HG02885 (cell line): Measurements from ENCODE around the gene IQGAP3.
"Not testable (repeated sequence)": the region's sequence is repeated elsewhere in the genome, so short reads cannot be mapped to it uniquely, and the experiment has no call there.

ENCODE experiments used
- ATAC-seq: cut with Tn5 transposase; IDR thresholded peaks from one replicate; pipeline ENCODE4 v1.9.1; 2021; ENCODE audit warnings: mild to moderate bottlenecking; ENCODE audit not compliant: unreplicated experiment, poor library complexity

IQGAP3 gene, protein sequence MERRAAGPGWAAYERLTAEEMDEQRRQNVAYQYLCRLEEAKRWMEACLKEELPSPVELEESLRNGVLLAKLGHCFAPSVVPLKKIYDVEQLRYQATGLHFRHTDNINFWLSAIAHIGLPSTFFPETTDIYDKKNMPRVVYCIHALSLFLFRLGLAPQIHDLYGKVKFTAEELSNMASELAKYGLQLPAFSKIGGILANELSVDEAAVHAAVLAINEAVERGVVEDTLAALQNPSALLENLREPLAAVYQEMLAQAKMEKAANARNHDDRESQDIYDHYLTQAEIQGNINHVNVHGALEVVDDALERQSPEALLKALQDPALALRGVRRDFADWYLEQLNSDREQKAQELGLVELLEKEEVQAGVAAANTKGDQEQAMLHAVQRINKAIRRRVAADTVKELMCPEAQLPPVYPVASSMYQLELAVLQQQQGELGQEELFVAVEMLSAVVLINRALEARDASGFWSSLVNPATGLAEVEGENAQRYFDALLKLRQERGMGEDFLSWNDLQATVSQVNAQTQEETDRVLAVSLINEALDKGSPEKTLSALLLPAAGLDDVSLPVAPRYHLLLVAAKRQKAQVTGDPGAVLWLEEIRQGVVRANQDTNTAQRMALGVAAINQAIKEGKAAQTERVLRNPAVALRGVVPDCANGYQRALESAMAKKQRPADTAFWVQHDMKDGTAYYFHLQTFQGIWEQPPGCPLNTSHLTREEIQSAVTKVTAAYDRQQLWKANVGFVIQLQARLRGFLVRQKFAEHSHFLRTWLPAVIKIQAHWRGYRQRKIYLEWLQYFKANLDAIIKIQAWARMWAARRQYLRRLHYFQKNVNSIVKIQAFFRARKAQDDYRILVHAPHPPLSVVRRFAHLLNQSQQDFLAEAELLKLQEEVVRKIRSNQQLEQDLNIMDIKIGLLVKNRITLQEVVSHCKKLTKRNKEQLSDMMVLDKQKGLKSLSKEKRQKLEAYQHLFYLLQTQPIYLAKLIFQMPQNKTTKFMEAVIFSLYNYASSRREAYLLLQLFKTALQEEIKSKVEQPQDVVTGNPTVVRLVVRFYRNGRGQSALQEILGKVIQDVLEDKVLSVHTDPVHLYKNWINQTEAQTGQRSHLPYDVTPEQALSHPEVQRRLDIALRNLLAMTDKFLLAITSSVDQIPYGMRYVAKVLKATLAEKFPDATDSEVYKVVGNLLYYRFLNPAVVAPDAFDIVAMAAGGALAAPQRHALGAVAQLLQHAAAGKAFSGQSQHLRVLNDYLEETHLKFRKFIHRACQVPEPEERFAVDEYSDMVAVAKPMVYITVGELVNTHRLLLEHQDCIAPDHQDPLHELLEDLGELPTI (N-terminal part only)

DNA sequence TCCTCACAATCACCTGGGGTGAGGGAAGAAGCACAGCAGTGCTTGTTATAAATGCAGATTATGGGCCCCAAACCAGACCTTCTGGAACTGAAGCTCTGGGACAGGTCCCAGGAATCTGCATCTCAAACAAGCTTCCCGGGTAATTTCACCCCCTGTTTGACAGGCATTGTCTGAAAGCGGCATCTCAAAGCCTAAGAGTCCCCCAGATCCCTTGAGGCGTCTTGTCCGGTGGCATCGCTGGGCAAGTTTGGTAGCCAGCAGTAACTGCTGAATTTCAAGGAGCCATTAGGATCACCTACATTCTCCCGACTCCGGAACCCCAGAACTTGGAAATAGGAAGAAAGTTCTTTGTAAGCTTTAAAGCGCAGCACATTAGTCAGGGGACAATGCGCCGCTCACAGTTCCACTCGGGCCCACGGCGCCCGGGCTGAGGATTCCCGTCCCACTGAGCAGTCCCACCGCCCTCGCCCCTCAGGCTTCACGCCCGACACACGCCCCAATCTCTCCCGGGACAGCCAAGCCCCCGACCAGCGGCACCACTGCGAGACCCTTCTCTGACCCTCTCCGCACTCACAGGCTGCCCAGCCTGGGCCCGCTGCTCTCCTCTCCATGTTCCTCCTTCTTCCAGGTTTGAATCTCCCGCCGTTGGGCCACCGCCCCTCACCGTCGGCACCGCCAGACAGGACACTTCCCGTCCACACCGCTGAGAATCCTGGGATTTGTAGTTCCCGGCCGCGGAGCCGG lies at the start of gene IQGAP3:
Gene IQGAP3, minus strand, starts transcription at position 647 of the 744 bp plus-strand sequence. Its CDS starts 36 bp downstream, at position 611.
- ATAC-seq, result peak; percentile 71

DNA sequence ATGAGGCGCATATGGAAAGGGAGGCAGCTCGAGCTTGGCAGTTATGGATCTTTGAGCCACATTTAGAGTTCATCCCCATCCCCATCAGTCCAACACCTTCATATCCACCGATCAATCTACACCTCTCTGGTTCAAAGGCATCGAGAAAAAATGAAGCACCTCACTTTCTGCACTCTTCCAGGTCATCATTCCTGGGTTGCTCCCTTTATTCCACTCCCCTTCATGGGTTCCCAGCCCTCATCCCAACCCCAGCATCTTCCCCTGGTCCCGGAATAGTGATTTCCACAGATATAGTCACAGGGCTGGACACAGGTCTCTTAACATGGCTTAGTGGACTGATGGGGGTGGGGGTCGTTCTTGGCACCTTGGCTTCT lies 47.2 kb upstream of the IQGAP3 start:
- ATAC-seq, result no peak

DNA sequence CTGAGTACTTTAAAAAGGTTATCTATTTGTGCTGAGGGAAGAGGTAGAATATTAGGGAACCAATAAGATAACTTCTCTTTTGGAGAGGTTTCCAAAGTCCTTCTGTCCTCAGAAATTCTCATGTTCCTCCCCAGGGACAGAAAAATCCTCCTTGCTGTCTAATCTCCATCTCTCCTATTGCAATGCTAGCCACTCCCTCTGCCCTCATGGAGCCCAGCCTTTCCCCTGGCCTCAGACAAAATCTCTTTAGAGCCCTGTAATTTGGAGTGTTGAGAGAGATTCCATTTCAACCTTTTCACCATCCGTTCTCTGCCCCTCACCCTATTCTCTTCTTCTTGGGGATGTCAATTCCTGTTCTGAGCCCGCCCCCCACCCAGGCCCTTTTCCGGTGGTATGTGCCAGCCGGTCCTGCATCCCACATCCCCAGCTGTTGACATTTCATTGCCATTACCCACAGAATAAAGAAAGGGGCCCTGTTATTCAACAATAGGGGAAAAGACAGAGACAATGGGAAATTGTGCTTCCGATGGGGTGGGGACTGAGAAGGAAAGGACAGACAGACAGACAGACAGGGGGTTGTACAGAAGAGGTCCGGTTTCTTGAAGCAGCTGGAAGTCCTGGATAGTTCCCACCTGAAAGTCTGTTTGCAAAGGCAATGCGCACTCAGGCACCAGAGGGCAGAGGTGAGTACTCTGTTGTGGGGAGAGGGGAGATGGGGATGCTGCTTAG lies 46.7 kb upstream of the IQGAP3 start, which contains the start of gene HAPLN2:
Gene HAPLN2, plus strand, starts transcription at position 563 of the 729 bp plus-strand sequence. CDS start 4,076 bp downstream, outside the sequence.
- no peak for ATAC-seq

- ATAC-seq, result no peak
Observed at GRCh38 chr1:156616463-156616862, 44.1 kb upstream of the IQGAP3 start.

DNA sequence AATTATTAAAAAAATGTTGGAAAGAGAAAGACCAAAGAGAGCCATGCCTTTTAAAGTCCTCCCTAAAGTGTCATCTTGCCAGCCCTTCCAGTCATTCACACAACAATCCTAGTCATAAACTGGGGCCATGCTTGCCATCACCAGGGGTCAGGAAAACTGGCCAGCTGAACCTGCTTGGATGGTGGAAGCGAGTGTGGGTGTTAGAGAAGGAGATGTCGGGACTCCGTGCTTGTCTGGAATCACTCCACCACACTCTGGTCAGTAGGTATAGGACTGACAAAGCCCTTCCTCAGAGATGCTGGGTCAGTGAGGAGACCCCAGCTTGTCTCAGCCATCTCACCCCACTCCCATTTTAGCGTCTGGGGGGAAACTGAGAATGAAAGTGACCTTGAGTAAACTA lies 43.6 kb upstream of the IQGAP3 start:
- ATAC-seq, result no peak

DNA sequence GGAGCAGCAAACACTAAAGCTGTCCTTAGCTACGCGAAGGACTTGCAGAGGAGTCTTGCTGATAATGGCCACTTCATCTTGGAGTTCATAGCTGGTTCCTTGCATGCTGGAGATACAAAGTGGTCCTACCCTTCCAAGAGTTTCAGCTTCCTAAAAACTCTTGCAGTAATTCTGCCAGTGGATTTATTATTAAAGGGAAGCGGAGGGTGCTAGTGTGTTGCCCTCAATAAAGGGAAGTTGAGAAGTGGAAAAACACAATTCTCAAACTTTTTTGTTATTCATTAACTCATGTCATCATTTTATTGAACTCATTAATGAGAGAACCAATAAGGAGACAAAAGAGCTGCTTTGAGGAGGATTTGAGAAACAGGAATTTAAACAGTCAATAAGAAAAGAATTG lies 40.3 kb upstream of the IQGAP3 start:
- no peak for ATAC-seq

DNA sequence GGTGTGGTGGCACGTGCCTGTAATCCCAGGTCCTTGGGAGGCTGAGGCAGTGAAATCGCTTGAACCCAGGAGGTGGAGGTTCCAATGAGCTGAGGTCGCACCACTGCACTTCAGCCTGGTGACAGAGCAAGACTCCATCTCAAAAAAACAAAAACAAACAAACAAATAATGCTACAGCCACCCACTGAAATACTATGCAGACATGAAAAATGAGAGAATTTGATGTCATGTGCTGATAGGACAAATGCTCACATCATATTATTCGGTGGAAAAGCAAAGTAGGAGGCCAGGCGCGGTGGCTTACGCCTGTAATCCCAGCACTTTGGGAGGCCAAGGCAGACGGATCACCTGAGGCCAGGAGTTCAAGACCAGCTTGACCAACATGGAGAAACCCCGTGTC lies 37.7 kb upstream of the IQGAP3 start:
- ATAC-seq, result not testable (repeated sequence)

GRCh38 chr1:156608981-156609380 lies 36.6 kb upstream of the IQGAP3 start:
- no peak for ATAC-seq

GRCh38 chr1:156608036-156608674 lies 35.8 kb upstream of the IQGAP3 start:
- ATAC-seq, result no peak

DNA sequence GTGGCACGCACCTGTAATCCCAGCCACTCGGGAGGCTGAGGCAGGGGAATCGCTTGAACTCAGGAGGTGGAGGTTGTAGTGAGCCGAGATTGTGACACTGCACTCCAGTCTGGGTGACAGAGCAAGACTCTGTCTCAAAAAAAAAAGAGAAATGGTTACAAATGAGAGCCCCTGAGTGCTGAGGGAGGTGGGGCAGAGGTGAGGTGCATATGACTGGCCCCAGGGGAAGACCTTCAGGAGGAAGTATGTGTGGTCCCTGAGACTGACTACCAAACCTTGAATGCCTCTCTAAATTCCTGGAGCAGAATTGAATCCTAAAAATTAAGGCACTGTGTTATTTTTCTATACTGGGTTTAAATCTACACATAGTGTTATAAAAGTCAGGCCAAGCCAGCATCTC lies 35.0 kb upstream of the IQGAP3 start:
- ATAC-seq, result not testable (repeated sequence)

GRCh38 chr1:156602557-156602993 lies 30.2 kb upstream of the IQGAP3 start:
- ATAC-seq, result no peak

GRCh38 chr1:156601892-156602291 lies 29.5 kb upstream of the IQGAP3 start:
- ATAC-seq, result peak; percentile 30

DNA sequence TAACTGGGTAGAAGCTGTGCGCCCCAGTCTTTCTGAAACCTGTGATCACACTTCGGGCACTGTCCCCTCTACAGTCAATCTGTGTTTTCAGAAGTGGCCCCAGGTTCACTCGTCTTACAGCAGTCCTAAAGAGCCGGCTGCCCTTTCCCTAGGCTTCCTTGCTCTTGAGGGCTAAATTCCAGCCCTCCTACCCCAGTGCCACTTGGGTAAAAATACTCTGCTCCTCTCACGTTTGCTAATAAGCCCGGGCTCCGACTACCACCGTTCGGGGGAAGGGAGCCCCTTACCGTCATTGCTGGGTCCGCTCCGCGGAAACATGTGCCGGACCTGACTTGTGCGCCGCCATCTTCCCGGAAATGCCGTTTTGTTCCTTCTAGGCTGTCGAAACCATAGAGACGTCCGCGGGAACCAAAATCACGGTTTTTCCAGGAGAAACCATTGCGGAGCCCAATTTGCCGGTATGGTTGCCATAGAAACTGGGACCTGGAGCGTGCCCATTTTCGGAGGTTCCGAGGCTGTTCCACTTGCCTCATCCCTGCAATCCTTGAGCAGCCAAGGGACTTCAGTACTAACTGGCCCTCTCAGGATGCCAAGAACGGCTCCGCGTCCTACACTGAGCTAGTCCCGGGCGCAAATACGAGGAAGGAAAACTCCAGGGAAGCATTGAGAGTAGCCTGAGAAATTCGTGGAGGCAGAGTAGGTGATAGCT lies 28.9 kb upstream of the IQGAP3 start, which contains the start of gene GPATCH4:
Gene GPATCH4, minus strand, starts transcription at position 358 of the 709 bp plus-strand sequence.
- ATAC-seq, result peak; percentile 69

DNA sequence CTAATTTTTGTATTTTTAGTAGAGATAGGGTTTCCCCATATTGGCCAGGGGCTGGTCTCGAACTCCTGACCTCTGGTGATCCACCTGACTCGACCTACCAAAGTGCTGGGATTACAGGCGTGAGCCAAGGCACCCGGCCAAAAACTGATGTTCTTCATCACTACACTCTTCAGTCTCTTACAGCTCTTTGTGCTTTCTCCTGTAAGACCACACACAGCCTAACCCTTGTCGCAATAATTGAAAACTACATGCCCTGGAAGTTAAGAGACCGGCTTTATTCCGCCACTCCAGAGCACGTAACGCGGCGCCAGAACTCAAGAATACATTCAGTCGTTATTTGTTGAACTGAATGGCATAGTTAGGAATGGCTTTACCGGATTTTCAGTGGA lies 28.4 kb upstream of the IQGAP3 start:
- ATAC-seq, result no peak

DNA sequence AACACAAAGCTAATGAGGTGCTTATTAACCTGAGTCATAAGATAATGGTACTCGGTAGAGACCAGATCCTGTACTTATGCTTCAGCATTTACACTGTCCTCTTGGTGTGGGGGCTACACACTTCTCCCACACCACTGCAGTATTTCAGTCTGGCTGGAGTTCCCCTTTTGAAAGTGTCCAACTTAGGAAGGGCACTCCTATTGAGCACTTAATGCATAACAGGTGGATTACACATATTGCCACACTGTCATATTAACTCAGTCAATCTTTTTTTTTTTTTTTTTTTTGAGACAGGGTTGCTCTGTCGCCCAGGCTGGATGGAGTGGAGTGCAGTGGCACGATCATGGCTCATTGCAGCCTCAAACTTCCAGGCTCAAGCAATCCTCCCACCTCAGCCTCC lies 27.4 kb upstream of the IQGAP3 start:
- ATAC-seq, result no peak

GRCh38 chr1:156598731-156599432 lies 26.5 kb upstream of the IQGAP3 start:
- no peak for ATAC-seq

DNA sequence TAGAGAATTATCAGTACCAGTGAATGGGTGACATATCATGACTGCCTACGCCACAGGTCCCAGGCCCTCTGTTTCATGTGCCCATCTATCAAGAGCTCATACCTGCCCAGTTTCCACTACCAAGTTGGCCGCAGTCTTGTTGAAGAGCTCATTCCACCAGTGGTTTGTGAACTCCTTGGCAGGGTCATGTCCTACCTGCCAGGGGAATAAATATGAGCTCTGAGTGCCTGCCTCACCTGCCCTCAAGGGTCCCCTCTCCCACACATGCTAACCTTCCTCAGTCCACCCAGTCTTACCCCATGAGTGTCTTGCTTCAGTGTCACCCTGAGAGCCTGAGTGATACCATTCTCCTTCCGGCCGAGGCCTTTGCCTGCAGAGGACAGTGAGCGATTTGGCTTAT lies 25.8 kb upstream of the IQGAP3 start:
- ATAC-seq, result no peak
